ENCODE measurements around the gene SHISAL2B. TPM values are rescaled to one million over a fixed set of nuclear protein-coding genes. Genes with fewer than 3 reads are reported as not detected.

Gene SHISAL2B
- total and polyA plus RNA-seq, 2 donors (not counting 3 experiments of a cell fraction or from before 2014, with no cell fraction given), result not detected

- CTCF ChIA-PET, result interaction anchor here (1.1 kb wide), 1 partner anchor 15 kb away, joined by 3 read pairs; no protein-coding TSS in a partner anchor
- no peak for DNase-seq (ENCODE audit: low read depth, low spot score)
- H3K36me3 ChIP-seq (ENCODE audit: control insufficient read depth in 2 of 2, extremely low read depth in 1 of 2, insufficient read depth in 2 of 2, low read length in 2 of 2), result no peaks in the 10 kb centered on the region
Observed at GRCh38 chr5:64691291-64691690, 988 bp downstream of the SHISAL2B start.

More at GRCh38 chr5:64691291-64691690, 988 bp downstream of the SHISAL2B start:
- dilution Hi-C loops (cut with MboI; ENCODE audit: extremely low pct_ligation_motif_present, low sequenced_read_pairs) (no loop called here), intact Hi-C loops (cut with micrococcal nuclease) (no loop called here)
- Histone ChIP-seq H3K4me1 (ENCODE audit: control insufficient read depth, extremely low read depth, insufficient read depth, low read length) (peaks cover 7% of the 10 kb centered on the region), H3K9me1 (replicated peaks; ENCODE audit: control insufficient read depth, extremely low read depth, insufficient read depth, low read length) (no peaks in the 10 kb centered on the region), H3K27me3 (ENCODE audit: control insufficient read depth in 2 of 2, insufficient read depth in 2 of 2, low read length in 2 of 2) (peaks cover 33 to 53% of the 10 kb centered on the region in 2 experiments), H3K27ac (ENCODE audit: insufficient read depth, low read depth, low read length) (no peak overlapping the region), H4K20me1 (replicated peaks; ENCODE audit: control insufficient read depth, extremely low read depth, insufficient read depth, low read length) (no peaks in the 10 kb centered on the region), H2AFZ (ENCODE audit: low read depth, low read length) (no peak overlapping the region), H3K4me2 (ENCODE audit: insufficient read depth, low read length) (peak overlapping the region; percentile 63), H3K9me3 (replicated peaks; ENCODE audit: control insufficient read depth, insufficient read depth, low read length) (no peaks in the 10 kb centered on the region), H3K79me2 (ENCODE audit: control insufficient read depth, insufficient read depth, low read length) (no peaks in the 10 kb centered on the region), H3K9ac (replicated peaks; ENCODE audit: extremely low read depth, insufficient read depth, low read length) (no peak overlapping the region), H3K4me3 (replicated peaks in 1 of 3; ENCODE audit: insufficient read depth in 1 of 3, low read depth in 1 of 3, low read length in 3 of 3) (no peak overlapping the region)
- FAIRE-seq, result no peak
- no peak for TF ChIP-seq EZH2 (IDR thresholded peaks at IDR 0.05; ENCODE audit: borderline replicate concordance, low read depth, low read length, severe bottlenecking)
- TF ChIP-seq FOS (IDR thresholded peaks at IDR 0.05; ENCODE audit: borderline replicate concordance, insufficient read depth, low read length), result no peak
- TF ChIP-seq POLR2AphosphoS5 (IDR thresholded peaks at IDR 0.05; ENCODE audit: insufficient read depth, low read depth, low read length), result no peak
- TF ChIP-seq, protein P1, sequence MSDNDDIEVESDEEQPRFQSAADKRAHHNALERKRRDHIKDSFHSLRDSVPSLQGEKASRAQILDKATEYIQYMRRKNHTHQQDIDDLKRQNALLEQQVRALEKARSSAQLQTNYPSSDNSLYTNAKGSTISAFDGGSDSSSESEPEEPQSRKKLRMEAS (IDR thresholded peaks at IDR 0.05; ENCODE audit: insufficient read depth, insufficient read length), result no peak
- TF ChIP-seq GATA2 (IDR thresholded peaks at IDR 0.05; ENCODE audit: insufficient read depth, insufficient read length, low read depth, low read length), result no peak
- no peak for TF ChIP-seq JUN (IDR thresholded peaks at IDR 0.05; ENCODE audit: borderline replicate concordance, insufficient read depth, insufficient read length, low read depth)
- TF ChIP-seq CTCF (IDR thresholded peaks at IDR 0.05; ENCODE audit: extremely low read depth in 1 of 2, insufficient read depth in 1 of 2, low read depth in 1 of 2, low read length in 2 of 2), result no peak
- no peak for TF ChIP-seq POLR2A (IDR thresholded peaks at IDR 0.05; ENCODE audit: low read depth, low read length)
- no peak for TF ChIP-seq MYC (IDR thresholded peaks at IDR 0.05; ENCODE audit: low read depth, low read length)
- no TSS peak for BruUV-seq (replicated peaks)
- POLR2A ChIA-PET, result no interaction called here

Data from endothelial cell of umbilical vein (primary cell).